C4-2B (cell line): ENCODE results near the gene SRBD1.

Experiments
- H3K27ac ChIP-seq: fragments of 450-650 bp; 2 replicates; pipeline ENCODE4 v1.5.1; 2017
- CTCF ChIP-seq: fragments of 450-650 bp; conservative IDR thresholded peaks from 2 replicates; pipeline ENCODE4 v1.5.1; 2017; ENCODE audit warnings: mild to moderate bottlenecking
- ZFX ChIP-seq: fragments of 450-650 bp; IDR thresholded peaks from 2 replicates; pipeline ENCODE4 v1.6.1; 2017

Gene SRBD1

GRCh38 chr2:45399040-45399784 lies 211.9 kb downstream of the SRBD1 start:
- TF ChIP-seq CTCF (no peak), ZFX (no peak)
- H3K27ac ChIP-seq, result no peak overlapping the region

DNA sequence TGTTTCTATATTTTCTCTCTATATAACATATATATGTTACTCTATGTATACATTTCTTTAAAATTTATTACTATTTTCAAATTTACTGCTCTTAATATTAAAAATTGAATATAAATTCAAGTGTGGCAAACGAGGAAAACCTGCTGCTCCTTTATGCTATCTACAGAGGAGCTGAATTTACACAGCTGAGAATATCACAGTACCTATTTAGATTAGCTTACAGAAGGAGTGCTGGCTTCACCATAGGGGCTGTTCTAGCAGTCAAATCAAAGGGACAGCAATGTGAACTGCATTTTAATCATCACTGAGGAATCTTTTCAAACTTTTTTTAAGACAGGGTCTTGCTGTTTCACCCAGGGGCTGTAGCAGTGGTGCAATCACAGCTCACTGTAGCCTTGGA lies 213.8 kb downstream of the SRBD1 start:
- H3K27ac ChIP-seq, result no peak overlapping the region
- TF ChIP-seq CTCF, result no peak
- no peak for TF ChIP-seq ZFX

- TF ChIP-seq ZFX (no peak), CTCF (no peak)
- H3K27ac ChIP-seq, result no peak overlapping the region
These were observed 214.4 kb downstream of the SRBD1 start for GRCh38 chr2:45396671-45397070.

DNA sequence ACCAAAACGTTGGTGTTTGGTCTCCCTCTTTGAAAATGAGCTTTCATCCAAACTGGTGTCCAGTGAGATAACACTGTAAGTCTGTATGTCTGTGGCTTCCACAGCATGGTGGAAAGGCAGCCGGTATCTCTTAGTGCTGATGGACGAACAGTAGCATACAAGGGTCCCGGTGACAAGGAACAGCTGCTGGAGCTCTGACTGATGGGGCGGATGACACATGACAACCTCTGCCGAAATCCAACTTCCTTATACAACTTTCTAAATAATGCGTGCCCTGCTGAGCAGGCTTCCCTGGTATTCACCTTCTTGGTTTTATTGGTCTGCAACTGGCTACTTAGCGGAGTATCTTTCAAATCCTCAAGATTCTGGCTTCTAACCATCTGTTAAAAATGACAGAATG lies 216.2 kb downstream of the SRBD1 start:
- H3K27ac ChIP-seq, result no peak overlapping the region
- TF ChIP-seq CTCF (no peak), ZFX (no peak)

DNA sequence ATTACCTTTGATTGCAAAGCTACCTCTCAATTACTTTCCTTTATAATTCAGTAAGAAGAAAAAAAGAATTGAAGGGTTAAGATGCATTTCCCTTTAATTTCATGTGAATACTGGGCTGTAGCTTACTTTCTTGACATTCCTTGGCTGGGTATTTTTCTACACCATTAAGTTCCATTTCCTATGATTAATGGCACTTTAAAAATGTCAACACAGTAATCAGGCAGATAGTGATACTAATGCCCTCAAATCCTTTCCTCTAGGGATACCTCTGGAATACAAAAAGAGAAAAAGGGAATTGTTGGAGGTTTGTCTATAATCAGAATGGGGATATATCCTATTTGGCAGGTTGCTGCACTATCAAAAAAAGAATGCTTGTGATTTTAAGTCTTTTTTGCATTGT lies 216.9 kb downstream of the SRBD1 start:
- no peak for TF ChIP-seq CTCF
- no peak for TF ChIP-seq ZFX
- no peak overlapping the region for H3K27ac ChIP-seq

GRCh38 chr2:45391866-45392265 lies 219.2 kb downstream of the SRBD1 start:
- TF ChIP-seq ZFX, result no peak
- TF ChIP-seq CTCF, result no peak

GRCh38 chr2:45390861-45391260 lies 220.2 kb downstream of the SRBD1 start:
- no peak overlapping the region for H3K27ac ChIP-seq
- TF ChIP-seq ZFX, result no peak
- no peak for TF ChIP-seq CTCF

More at GRCh38 chr2:45391866-45392265, 219.2 kb downstream of the SRBD1 start:
- H3K27ac ChIP-seq, result no peak overlapping the region
